Dorsolateral prefrontal cortex (tissue), 118 donors: ENCODE data around the gene ERG. TPM values are rescaled to one million over a fixed set of nuclear protein-coding genes. Genes with fewer than 3 reads are reported as not detected.

ENCODE experiments used
- total RNA-seq, 120 experiments: library from RNA; stranded (reverse); gene quantifications; one replicate each; pipeline versions ENCODE4 v1.2.3 to v1.2.4, GENCODE V29; 2022

The ERG gene
- total RNA-seq, 120 experiments from 2014 or later: 4.2 to 20.8 (median 8.6) TPM

Other genes starting within 250 kb of the ERG start
- 10 to 100 TPM in 1 of 120 experiments, 1 to 10 TPM in 18, under 1 TPM in 52, not detected in 49; 0.04 to 10.5 (median 0.45) TPM for gene KCNJ15, start 241.5 kb downstream of the ERG start, total RNA-seq